ENCODE data around the gene PRKAA1. TPM values are rescaled to one million over a fixed set of nuclear protein-coding genes. Genes with fewer than 3 reads are reported as not detected.

PRKAA1 gene
- total RNA-seq, 2 experiments from 2014 or later: 102 to 105 TPM

Other genes with a start within 250 kb of the PRKAA1 start
- 100 to 1,000 TPM; 352 to 356 TPM for gene PTGER4, start 118.5 kb downstream of the PRKAA1 start, total RNA-seq
- 10 to 100 TPM in 1 of 2 experiments, 1 to 10 TPM in 1; 8.7 to 12.0 TPM for gene TTC33, start 42.4 kb downstream of the PRKAA1 start, total RNA-seq
- gene RPL37, start 36.8 kb upstream of the PRKAA1 start, total RNA-seq: 1,000 to 10,000 TPM; 2,845 to 2,986 TPM
- gene CARD6, start 43.0 kb upstream of the PRKAA1 start, total RNA-seq: under 1 TPM; 0.16 to 0.53 TPM
- not detected for gene C7, start 111.1 kb upstream of the PRKAA1 start, total RNA-seq